Ascending aorta (tissue), 2 donors: ENCODE measurements around the gene JMJD7. TPM values are rescaled to one million over a fixed set of nuclear protein-coding genes. Genes with fewer than 3 reads are reported as not detected.

Source experiments
- DNase-seq, 2 donors: peaks; one replicate each; pipeline ENCODE4 v3.0.0-alpha.2; 2019; ENCODE audit warnings: low spot score in 2 of 2
- H3K27ac ChIP-seq, 2 donors: fragments of 200-600 bp; sonication (generic); one replicate each; pipeline ENCODE4 v1.5.1; 2016 to 2017; ENCODE audit warnings: mild to moderate bottlenecking in 1 of 2
- H3K27me3 ChIP-seq: fragments of 200-600 bp; sonication (generic); one replicate; pipeline ENCODE4 v1.5.1; 2017
- H3K36me3 ChIP-seq, 2 donors: fragments of 200-600 bp; sonication (generic); one replicate each; pipeline ENCODE4 v1.5.1; 2016
- H3K4me1 ChIP-seq, 2 donors: fragments of 200-600 bp; sonication (generic); one replicate each; pipeline ENCODE4 v1.5.1; 2016 to 2017; ENCODE audit warnings: mild to moderate bottlenecking in 1 of 2
- H3K4me3 ChIP-seq, 2 donors: fragments of 200-600 bp; sonication (generic); one replicate each; pipeline ENCODE4 v1.5.1; 2016 to 2017; ENCODE audit warnings: mild to moderate bottlenecking in 1 of 2
- H3K9me3 ChIP-seq, 2 donors: fragments of 200-600 bp; sonication (generic); one replicate each; pipeline ENCODE4 v1.5.1; 2016
- CTCF ChIP-seq, 3 experiments: fragments of 200-600 bp in 2 of 3; fragments of 450-650 bp in 1 of 3; sonication (generic) in 2 of 3; IDR thresholded peaks; one replicate each; pipeline ENCODE4 v1.5.1; 2016 to 2019; ENCODE audit warnings: antibody characterized with exemption in 3 of 3, mild to moderate bottlenecking in 1 of 3, moderate library complexity in 1 of 3
- intact Hi-C: fragments of 100-400 bp; cut with DNase I; formaldehyde crosslinking; loops from one replicate; pipeline ENCODE4 v1.15.1; 2023
- total RNA-seq: library from RNA; depleted of rRNA; stranded (reverse); fragments of >200 nt; gene quantifications from one replicate; pipeline ENCODE4 v1.1.0, GENCODE V29; 2016

The JMJD7 gene
- total RNA-seq, 1 donor from 2014 or later, result 16.4 TPM

GRCh38 chr15:41852736-41853590 lies 25.1 kb downstream of the JMJD7 start:
- intact Hi-C loops, result no loop called here
- TF ChIP-seq CTCF (IDR thresholded peaks at IDR 0.05), result no peak
- H3K9me3 ChIP-seq, result no peaks in the 10 kb centered on the region
- no peaks in the 10 kb centered on the region for H3K27me3 ChIP-seq
- H3K4me1 ChIP-seq, result no peaks in the 10 kb centered on the region
- no peak for DNase-seq
- H3K36me3 ChIP-seq, result peaks cover 4 to 6% of the 10 kb centered on the region in 2 donors
- no peak overlapping the region for H3K4me3 ChIP-seq
- H3K27ac ChIP-seq, result no peak overlapping the region

GRCh38 chr15:41853831-41854230 lies 25.9 kb downstream of the JMJD7 start:
- Histone ChIP-seq H3K4me3 (no peak overlapping the region), H3K36me3 (no peaks in the 10 kb centered on the region), H3K9me3 (no peaks in the 10 kb centered on the region), H3K27me3 (no peaks in the 10 kb centered on the region), H3K4me1 (no peaks in the 10 kb centered on the region), H3K27ac (no peak overlapping the region)
- TF ChIP-seq CTCF (IDR thresholded peaks at IDR 0.05), result no peak
- no peak for DNase-seq
- intact Hi-C loops, result no loop called here

- Histone ChIP-seq H3K4me1 (no peaks in the 10 kb centered on the region), H3K27me3 (no peaks in the 10 kb centered on the region), H3K4me3 (no peak overlapping the region), H3K27ac (no peak overlapping the region), H3K9me3 (no peaks in the 10 kb centered on the region), H3K36me3 (no peaks in the 10 kb centered on the region)
- TF ChIP-seq CTCF (IDR thresholded peaks at IDR 0.05), result no peak
- intact Hi-C loops, result no loop called here
- no peak for DNase-seq
Measured at GRCh38 chr15:41854443-41854842, 26.6 kb downstream of the JMJD7 start.

- Histone ChIP-seq H3K4me3 (no peak overlapping the region), H3K27me3 (no peaks in the 10 kb centered on the region), H3K4me1 (no peaks in the 10 kb centered on the region), H3K36me3 (no peaks in the 10 kb centered on the region), H3K9me3 (no peaks in the 10 kb centered on the region), H3K27ac (no peak overlapping the region)
- no peak for DNase-seq
- intact Hi-C loops, result no loop called here
- no peak for TF ChIP-seq CTCF (IDR thresholded peaks at IDR 0.05)
Measured at GRCh38 chr15:41855261-41855961, 27.5 kb downstream of the JMJD7 start.

GRCh38 chr15:41856262-41856661 lies 28.4 kb downstream of the JMJD7 start:
- intact Hi-C loops, result no loop called here
- no peak overlapping the region for H3K4me3 ChIP-seq
- no peaks in the 10 kb centered on the region for H3K4me1 ChIP-seq
- DNase-seq, result no peak
- no peaks in the 10 kb centered on the region for H3K36me3 ChIP-seq
- H3K27me3 ChIP-seq, result no peaks in the 10 kb centered on the region
- H3K9me3 ChIP-seq, result no peaks in the 10 kb centered on the region
- H3K27ac ChIP-seq, result no peak overlapping the region
- no peak for TF ChIP-seq CTCF (IDR thresholded peaks at IDR 0.05)
